DOHH2 (cell line): ENCODE results near the gene LAMC3.

Source experiments
- EZH2phosphoT487 ChIP-seq: fragments of 200-600 bp; sonication (generic); IDR thresholded peaks from 2 replicates; pipeline ENCODE4 v1.6.1; 2017; ENCODE audit warnings: borderline replicate concordance, mild to moderate bottlenecking, antibody characterized with exemption, low read length, moderate library complexity, mixed read lengths
- TF ChIP-seq, protein P1 (sequence below): fragments of 200-600 bp; sonication (generic); IDR thresholded peaks from one replicate; pipeline ENCODE4 v1.5.1; 2014; ENCODE audit warnings: antibody characterized with exemption, mild to moderate bottlenecking, low read depth, low read length; ENCODE audit not compliant: poor library complexity, severe bottlenecking

DNA sequence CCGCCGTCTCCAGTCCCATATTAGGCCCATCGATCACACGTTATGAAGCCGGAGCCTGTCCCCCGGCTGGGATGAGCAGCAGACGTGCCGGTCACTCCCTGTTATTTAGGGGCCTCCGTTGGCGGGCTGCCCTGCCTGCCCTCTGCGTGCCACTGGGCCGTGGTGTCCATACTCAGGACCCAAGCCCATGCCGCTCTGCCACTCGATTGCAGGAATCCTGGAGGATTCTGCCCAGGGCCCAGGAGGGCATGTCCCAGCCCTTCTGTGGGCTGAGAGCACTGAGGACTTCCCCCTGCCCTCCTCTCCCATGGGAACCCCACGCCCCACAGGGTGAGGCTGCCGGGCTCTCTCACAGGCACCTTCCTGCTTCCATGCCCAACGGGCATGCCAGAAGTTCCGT lies 19.6 kb upstream of the LAMC3 start:
- TF ChIP-seq, protein P1, sequence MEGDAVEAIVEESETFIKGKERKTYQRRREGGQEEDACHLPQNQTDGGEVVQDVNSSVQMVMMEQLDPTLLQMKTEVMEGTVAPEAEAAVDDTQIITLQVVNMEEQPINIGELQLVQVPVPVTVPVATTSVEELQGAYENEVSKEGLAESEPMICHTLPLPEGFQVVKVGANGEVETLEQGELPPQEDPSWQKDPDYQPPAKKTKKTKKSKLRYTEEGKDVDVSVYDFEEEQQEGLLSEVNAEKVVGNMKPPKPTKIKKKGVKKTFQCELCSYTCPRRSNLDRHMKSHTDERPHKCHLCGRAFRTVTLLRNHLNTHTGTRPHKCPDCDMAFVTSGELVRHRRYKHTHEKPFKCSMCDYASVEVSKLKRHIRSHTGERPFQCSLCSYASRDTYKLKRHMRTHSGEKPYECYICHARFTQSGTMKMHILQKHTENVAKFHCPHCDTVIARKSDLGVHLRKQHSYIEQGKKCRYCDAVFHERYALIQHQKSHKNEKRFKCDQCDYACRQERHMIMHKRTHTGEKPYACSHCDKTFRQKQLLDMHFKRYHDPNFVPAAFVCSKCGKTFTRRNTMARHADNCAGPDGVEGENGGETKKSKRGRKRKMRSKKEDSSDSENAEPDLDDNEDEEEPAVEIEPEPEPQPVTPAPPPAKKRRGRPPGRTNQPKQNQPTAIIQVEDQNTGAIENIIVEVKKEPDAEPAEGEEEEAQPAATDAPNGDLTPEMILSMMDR: no peak
- no peak for TF ChIP-seq EZH2phosphoT487
